ENCODE results near the gene POLR1F.

The POLR1F gene

GRCh38 chr7:19674266-19674960 is 34.4 kb downstream of the POLR1F start:
- DNase-seq, result no peak

GRCh38 chr7:19670806-19671205 is 38.0 kb downstream of the POLR1F start:
- DNase-seq, result no peak

GRCh38 chr7:19665399-19666008 is 43.3 kb downstream of the POLR1F start:
- no peak for DNase-seq

- DNase-seq, result no peak
These were observed 44.9 kb downstream of the POLR1F start for GRCh38 chr7:19663816-19664462.

- no peak for DNase-seq
These were observed 60.0 kb downstream of the POLR1F start for GRCh38 chr7:19648791-19649190.
